ENCODE results near the gene MYBPC1. TPM values are rescaled to one million over a fixed set of nuclear protein-coding genes. Genes with fewer than 3 reads are reported as not detected.

MYBPC1 gene
- total and polyA plus RNA-seq, 4 donors, result 0.06 to 0.07 TPM; not detected in 2

DNA sequence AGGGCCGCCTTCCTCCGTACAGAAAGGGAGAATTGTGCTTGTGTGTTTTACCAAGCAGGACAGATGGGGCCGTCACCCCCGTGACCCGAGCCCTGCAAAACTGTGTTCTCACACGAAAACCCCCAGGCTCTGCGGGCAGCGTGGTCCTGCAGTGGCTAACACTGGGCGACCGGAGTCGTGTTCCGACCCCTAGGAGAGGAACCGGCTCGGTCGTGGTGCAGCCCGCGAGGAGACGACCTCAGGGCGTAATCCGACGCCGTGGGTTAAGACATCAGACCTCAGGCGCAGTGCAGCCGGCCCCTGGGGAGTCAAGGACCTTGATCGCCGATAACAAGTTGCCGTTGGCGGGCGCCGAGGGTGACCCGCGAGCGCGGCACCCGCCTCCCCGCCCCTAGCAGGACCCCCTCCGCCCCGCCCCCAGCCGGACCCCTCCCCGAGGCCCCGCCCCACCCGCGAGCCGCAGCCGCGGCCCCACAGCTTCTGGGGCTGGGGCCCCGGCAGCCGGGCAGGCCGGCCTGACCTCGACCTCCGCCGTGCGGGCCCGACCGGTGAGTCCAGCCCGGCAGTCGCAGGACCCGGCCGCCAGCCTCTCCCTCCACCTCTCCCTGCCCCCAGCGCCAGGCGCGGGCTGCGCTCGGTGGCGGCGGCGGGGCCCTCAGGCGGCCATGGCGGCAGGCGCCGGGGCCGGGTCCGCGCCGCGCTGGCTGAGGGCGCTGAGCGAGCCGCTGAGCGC lies 102.6 kb downstream of the MYBPC1 start, which contains the start of gene CHPT1:
Gene CHPT1 (plus strand): TSS at position 444 of the 733 bp plus-strand sequence. CDS start 222 bp downstream, at position 666.
- peak within 1 kb of the TSS; percentile 39 to 42 for H3K9ac ChIP-seq (ENCODE audit: insufficient read depth in 1 of 2, low read length in 2 of 2)
- ATAC-seq (ENCODE audit: insufficient read depth, low FRiP score), result peak; percentile 63
- peak; percentile 54 to 75 (median 59) for DNase-seq
- 1% methylated on average over 29 to 80 of the region's 80 CpGs for WGBS, 2 donors
- no peaks in the 10 kb centered on the region for H3K9me3 ChIP-seq (ENCODE audit: control insufficient read depth in 4 of 4, insufficient read depth in 3 of 4, low read length in 3 of 4)
- peak within 1 kb of the TSS; percentile 99 for H3K4me3 ChIP-seq
- peaks cover 5 to 28% (median 7%) of the 10 kb centered on the region in 5 donors for H3K4me1 ChIP-seq (ENCODE audit: control insufficient read depth in 5 of 5, insufficient read depth in 5 of 5, low read length in 5 of 5)
- H3K27ac ChIP-seq (ENCODE audit: low read depth in 1 of 2, low read length in 1 of 2), result peak within 1 kb of the TSS; percentile 97 to 100
- peaks cover 0 to 2% (median 0%) of the 10 kb centered on the region in 3 donors for H3K27me3 ChIP-seq (ENCODE audit: control insufficient read depth in 3 of 3, insufficient read depth in 3 of 3, low read length in 2 of 3)
- no peaks in the 10 kb centered on the region for H3K36me3 ChIP-seq (ENCODE audit: control insufficient read depth in 4 of 4, insufficient read depth in 4 of 4, low read length in 4 of 4)
- TF ChIP-seq CTCF (IDR thresholded peaks at IDR 0.05; ENCODE audit: control extremely low read depth, extremely low read depth), result no peak

GRCh38 chr12:101697930-101698799 lies 103.4 kb downstream of the MYBPC1 start:
- TF ChIP-seq CTCF (IDR thresholded peaks at IDR 0.05; ENCODE audit: control extremely low read depth, extremely low read depth), result no peak
- Histone ChIP-seq H3K9me3 (ENCODE audit: control insufficient read depth in 4 of 4, insufficient read depth in 3 of 4, low read length in 3 of 4) (no peaks in the 10 kb centered on the region), H3K27me3 (ENCODE audit: control insufficient read depth in 3 of 3, insufficient read depth in 3 of 3, low read length in 2 of 3) (peaks cover 0 to 2% (median 0%) of the 10 kb centered on the region in 3 donors), H3K36me3 (ENCODE audit: control insufficient read depth in 4 of 4, insufficient read depth in 4 of 4, low read length in 4 of 4) (no peaks in the 10 kb centered on the region), H3K9ac (ENCODE audit: insufficient read depth in 1 of 2, low read length in 2 of 2) (peak overlapping the region; percentile 23 to 39), H3K27ac (ENCODE audit: low read depth in 1 of 2, low read length in 1 of 2) (peak overlapping the region; percentile 97 to 100), H3K4me1 (ENCODE audit: control insufficient read depth in 5 of 5, insufficient read depth in 5 of 5, low read length in 5 of 5) (peaks cover 5 to 28% (median 12%) of the 10 kb centered on the region in 5 donors), H3K4me3 (peak overlapping the region; percentile 99)
- peak; percentile 52 to 62 (median 53) for DNase-seq
- no peak for ATAC-seq (ENCODE audit: insufficient read depth, low FRiP score)
- WGBS, 2 donors, result 0% methylated on average over 56 to 67 of the region's 67 CpGs

DNA sequence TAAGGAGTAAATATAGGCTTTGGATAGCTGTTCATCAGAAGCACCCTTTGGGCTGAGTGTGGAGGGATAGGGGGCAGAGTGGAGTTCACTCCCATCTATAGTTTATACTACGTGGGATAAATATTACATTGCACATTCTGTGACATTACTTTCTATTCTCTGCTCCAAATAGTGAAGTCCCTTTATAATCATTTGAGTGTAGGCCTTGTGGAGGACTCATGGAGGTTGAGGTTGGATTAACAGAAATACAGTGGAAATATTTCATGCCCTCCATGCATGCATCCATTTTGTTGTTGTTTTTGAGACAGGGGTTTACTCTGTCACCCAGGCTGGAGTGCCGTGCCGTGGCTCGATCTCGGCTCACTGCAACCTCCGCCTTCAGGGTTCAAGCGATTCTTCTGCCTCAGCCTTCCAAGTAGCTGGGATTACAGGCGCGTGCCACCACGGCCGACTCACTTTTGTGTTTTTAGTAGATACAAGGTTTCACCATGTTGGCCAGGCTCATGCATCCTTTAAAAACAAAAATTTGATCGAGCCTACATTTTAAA lies 104.1 kb downstream of the MYBPC1 start:
- WGBS, 2 donors, result 83 to 88% methylated on average over 12 of the region's 12 CpGs
- no peak for TF ChIP-seq CTCF (IDR thresholded peaks at IDR 0.05; ENCODE audit: control extremely low read depth, extremely low read depth)
- Histone ChIP-seq H3K27ac (ENCODE audit: low read depth in 1 of 2, low read length in 1 of 2) (peak overlapping the region in 1 of 2 donors; percentile 100), H3K9ac (ENCODE audit: insufficient read depth in 1 of 2, low read length in 2 of 2) (no peak overlapping the region), H3K9me3 (ENCODE audit: control insufficient read depth in 4 of 4, insufficient read depth in 3 of 4, low read length in 3 of 4) (no peaks in the 10 kb centered on the region), H3K36me3 (ENCODE audit: control insufficient read depth in 4 of 4, insufficient read depth in 4 of 4, low read length in 4 of 4) (no peaks in the 10 kb centered on the region), H3K4me3 (no peak overlapping the region), H3K27me3 (ENCODE audit: control insufficient read depth in 3 of 3, insufficient read depth in 3 of 3, low read length in 2 of 3) (peaks cover 0 to 2% (median 0%) of the 10 kb centered on the region in 3 donors), H3K4me1 (ENCODE audit: control insufficient read depth in 5 of 5, insufficient read depth in 5 of 5, low read length in 5 of 5) (peaks cover 5 to 28% (median 12%) of the 10 kb centered on the region in 5 donors)
- ATAC-seq (ENCODE audit: insufficient read depth, low FRiP score) (no peak), DNase-seq (peak in 1 of 3 donors; percentile 43)

All from lung (tissue), 12 donors.